RPMI7951 (cell line): ENCODE results near the gene CCDC88C. TPM values are rescaled to one million over a fixed set of nuclear protein-coding genes. Genes with fewer than 3 reads are reported as not detected.

Experiments used
- DNase-seq: peaks from one replicate; pipeline ENCODE4 v3.0.0-alpha.2; 2012; ENCODE audit warnings: low read depth
- total RNA-seq: library from RNA; depleted of rRNA; stranded (reverse); fragments of >200 nt; shearing (Covaris generic); gene quantifications from 2 replicates; pipeline ENCODE4 v1.2.3, GENCODE V29; 2014

CCDC88C gene
- total RNA-seq, 1 experiment from 2014 or later = 0.12 TPM

DNA sequence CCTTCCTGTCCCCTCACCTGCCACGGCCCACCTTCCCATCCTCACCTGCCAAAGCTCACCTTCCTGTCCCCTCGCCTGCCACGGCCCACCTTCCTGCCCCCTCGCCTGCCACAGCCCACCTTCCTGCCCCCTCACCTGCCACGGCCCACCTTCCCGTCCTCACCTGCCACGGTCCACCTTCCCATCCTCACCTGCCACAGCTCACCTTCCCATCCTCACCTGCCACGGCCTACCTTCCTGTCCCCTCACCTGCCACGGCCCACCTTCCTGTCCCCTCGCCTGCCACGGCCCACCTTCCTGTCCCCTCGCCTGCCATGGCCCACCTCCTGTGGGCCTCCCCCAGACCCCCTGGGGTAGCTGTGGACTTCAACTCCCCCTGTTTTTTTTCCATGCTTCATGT, 124.3 kb downstream of the CCDC88C start:
- DNase-seq = no peak

- peak; percentile 41 for DNase-seq
Measured at GRCh38 chr14:91292491-91292890, 125.1 kb downstream of the CCDC88C start.

- no peak for DNase-seq
Measured at GRCh38 chr14:91291786-91292405, 125.7 kb downstream of the CCDC88C start.

- no peak for DNase-seq
Measured at GRCh38 chr14:91290986-91291385, 126.6 kb downstream of the CCDC88C start.

- DNase-seq = no peak
Measured at GRCh38 chr14:91289464-91289863, 128.2 kb downstream of the CCDC88C start.

- DNase-seq = no peak
Measured at GRCh38 chr14:91288876-91289275, 128.7 kb downstream of the CCDC88C start.

DNA sequence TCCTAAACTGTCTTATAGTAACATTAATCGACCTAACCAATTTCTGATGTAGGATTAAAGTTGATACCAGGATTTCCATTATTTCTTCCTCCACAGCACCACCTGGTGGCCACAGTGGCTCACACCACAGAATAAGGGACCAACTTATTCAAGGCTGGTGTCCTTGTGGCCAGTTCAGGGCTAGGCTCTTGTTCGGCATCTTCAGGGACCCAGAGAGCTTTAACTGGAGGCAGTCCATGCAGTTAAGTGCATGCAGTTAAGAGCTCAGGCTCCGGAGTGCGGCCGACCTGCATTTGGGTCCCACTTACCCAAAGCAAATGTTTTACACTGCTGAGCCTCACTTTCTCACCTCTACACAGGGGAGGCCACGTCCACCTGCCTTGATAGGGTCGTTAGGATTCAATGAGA, 131.1 kb downstream of the CCDC88C start:
- peak; percentile 72 for DNase-seq

GRCh38 chr14:91284791-91285548, 132.7 kb downstream of the CCDC88C start:
- DNase-seq = peak; percentile 68

- DNase-seq = peak; percentile 78
Measured at GRCh38 chr14:91284146-91284790, 133.4 kb downstream of the CCDC88C start.

DNA sequence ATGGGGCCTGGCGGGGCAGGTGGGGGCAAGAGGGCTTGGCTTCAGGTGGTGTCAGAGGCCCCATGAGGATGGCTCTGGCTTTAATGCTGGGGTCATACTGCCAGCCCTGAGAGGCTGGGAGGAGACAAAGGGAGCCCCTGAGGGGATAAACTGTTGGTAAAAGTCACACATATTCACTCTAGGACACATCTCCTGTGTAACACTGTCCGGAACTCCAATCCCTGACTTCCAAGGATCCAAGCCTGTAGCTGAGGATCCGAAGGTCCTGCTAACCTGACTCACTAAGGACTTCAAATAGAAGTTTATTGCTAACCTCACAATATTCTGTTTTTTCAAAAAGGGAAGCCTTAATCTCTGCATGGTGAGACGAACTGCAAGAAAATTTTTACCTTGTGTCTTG, 134.0 kb downstream of the CCDC88C start:
- DNase-seq = peak; percentile 61

GRCh38 chr14:91282954-91283645, 134.5 kb downstream of the CCDC88C start:
- DNase-seq = peak; percentile 90

GRCh38 chr14:91281346-91281745, 136.3 kb downstream of the CCDC88C start:
- peak; percentile 92 for DNase-seq

GRCh38 chr14:91280129-91280528, 137.5 kb downstream of the CCDC88C start:
- DNase-seq = no peak

DNA sequence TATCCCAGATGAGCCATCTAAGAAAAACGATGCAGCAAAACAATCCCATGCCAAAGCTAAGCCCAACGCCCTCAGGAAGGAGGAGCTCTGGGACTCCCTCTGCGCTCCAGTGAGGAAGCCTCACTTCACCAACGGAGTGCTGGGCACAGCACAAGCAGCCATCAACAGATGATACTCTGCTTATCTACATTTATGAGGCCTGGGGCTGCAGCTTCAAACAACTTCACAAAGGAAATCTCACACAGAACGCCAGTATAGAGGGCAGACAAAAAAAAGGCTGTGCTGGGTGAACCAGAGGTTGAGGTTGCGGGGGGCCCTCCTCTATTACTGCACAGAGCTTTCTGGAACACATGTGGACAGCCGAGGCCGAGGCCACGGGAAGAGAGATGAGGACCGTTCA, 138.3 kb downstream of the CCDC88C start:
- no peak for DNase-seq

DNA sequence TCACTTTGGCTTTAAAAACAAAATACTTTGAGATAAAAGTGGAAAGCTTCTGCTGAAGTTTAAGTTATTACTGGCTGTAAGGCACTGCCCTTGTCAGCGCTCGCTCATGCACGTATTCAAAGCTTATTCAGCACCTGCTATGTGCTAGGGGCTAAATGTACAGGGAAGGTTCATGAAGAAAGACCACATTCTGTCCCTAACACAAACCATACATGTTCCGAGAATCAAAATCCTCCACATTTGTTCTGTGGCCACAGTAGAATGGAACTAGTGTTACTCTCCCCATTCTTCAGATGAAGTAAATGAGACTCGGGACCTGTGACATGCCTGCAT, 139.3 kb downstream of the CCDC88C start:
- DNase-seq = no peak

DNA sequence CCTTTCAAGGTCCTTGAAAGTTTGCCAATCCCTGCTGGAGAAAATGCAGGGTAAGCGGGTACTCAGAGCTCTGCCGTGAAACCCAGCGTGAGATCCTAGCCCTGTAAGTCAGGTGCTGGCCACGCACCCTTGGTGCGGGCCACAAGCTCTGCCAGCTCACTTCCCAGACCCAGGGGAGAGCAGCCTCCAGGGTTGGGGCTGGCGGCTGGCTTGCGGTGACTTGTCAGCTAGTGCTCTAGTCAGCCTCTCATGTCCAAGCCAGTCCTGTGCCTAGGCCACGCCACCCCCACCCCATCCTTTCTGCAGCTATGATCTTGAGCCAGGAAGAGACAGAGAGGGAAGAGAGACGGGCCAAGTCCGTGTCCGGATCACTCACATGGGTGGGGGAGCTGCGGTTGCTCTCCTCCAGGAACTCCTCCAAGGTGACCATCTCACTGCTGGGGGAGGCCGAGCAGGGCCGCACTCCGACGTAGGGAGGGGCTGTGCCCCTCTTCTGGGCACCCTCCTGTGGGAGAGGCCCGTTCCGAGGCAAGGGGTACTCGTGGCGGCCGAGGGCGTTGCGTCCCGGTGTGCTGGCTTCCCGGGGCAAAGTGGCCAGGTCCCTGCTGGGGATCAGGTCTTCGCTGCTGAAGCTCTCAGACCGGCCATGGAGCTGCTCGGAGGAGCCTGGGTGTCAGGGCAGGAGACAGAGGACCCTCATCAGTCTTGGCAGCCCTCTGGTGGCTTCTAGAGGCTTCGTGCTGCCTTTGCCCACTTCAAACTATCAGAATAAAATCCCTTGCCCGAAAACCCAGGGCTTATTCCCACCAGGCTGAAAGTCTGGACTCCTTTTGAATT, 139.9 kb downstream of the CCDC88C start:
- no peak for DNase-seq

DNA sequence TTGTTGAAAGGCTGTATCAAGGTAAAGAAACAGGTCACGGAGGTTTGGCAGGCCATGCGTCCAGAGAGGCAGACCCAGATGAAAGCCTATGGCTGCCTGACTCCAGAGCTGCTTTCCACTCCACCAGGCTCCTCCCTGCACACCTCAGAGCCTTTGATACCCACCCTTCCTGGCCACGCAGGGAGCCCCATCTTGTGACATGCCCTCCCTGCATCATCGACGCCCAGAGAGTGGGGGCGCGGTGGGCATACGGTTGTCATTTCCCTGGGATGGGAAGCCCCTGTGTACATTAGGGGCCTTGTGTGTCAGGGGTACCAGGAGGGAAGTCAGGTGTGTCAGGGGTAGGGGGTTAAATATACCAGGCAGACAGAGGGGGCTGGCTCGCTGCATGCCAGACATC, 142.8 kb downstream of the CCDC88C start:
- no peak for DNase-seq

DNA sequence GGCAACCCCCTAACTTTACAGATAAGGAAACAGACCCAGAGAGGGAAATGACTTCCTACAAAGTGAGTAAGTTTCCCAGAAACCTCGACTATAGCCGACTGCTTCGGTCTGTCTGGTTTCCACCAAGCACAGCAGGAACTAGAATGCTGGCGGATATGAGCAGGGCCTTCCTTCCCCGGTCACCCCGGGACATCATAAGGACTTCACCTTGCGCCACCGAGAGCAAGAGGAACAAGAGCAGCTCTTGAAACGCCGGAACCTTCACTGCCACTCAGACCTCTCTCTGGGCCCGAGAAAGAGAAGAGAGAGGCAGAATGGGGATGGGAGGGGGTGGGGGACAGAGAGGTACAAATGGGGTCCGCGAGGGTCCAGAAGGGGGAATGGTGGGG, 143.7 kb downstream of the CCDC88C start:
- DNase-seq = no peak

GRCh38 chr14:91273273-91273884, 144.2 kb downstream of the CCDC88C start:
- DNase-seq = no peak

DNA sequence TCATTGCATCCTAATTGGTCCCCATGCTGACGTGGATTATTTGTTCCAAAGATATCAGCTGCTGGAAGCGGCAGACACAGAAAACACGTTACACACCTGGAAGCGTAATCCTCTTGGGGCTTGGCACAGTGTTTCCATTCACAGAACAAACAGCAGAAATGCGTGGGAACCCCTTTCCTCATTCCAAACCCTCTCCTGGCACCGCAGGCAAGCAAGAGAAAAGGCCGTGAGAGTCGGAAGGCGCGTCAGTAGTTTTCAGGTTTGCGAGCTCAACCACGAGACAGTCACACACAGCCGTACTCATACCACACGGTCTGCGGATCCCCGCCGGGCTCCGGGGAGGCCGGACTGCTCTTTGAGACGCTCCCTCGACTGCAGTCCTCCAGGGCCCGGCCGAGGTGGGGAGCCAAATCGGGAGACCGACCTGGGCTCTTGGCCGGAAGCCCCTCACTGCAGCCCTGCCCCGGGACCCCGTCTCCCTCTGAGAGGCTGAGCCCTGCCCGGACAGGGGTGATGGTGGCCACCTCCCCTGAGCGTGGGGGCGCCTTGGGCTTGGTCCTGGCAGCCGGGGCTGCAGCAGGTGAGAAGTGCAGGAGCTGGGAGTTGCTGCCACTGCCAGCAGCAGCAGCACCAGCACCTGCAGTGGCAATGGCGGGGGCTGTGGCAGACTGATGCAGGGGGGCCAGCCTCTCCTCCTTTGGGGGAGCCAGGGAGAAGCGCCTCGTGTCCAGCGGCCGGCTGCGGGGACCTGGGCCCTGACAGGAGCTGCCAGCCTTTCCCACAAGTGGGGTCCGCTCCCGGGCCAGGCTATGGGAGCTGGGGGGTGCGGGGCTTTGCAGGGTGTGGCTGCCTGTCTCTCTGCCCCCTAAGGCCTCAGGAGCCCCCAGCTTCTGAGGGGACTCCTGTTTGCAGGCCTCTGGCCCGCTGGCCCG, 145.0 kb downstream of the CCDC88C start:
- DNase-seq = no peak
